NCI-H146 treated with DMSO at 0.1 percent for 48 hours (cell line): ENCODE results near the gene EFCAB8.
"Not testable (repeated sequence)": the region's sequence is repeated elsewhere in the genome, so short reads cannot be mapped to it uniquely, and the experiment has no call there.

Source experiments
- DNase-seq: peaks from one replicate; lab custom pipeline; 2025; ENCODE audit not compliant: unreplicated experiment; lab: John Stamatoyannopoulos, UW

Gene EFCAB8

GRCh38 chr20:32885185-32885584 lies 26.5 kb downstream of the EFCAB8 start:
- no peak for DNase-seq

- no peak for DNase-seq
Observed at GRCh38 chr20:32885952-32886351, 27.2 kb downstream of the EFCAB8 start.

GRCh38 chr20:32886652-32887051 lies 27.9 kb downstream of the EFCAB8 start:
- DNase-seq: no peak

- no peak for DNase-seq
Observed at GRCh38 chr20:32887492-32887891, 28.8 kb downstream of the EFCAB8 start.

GRCh38 chr20:32888636-32889035 lies 29.9 kb downstream of the EFCAB8 start:
- no peak for DNase-seq

- no peak for DNase-seq
Observed at GRCh38 chr20:32889281-32889680, 30.6 kb downstream of the EFCAB8 start.

- DNase-seq: no peak
Observed at GRCh38 chr20:32891491-32891890, 32.8 kb downstream of the EFCAB8 start.

GRCh38 chr20:32891926-32892660 lies 33.4 kb downstream of the EFCAB8 start:
- no peak for DNase-seq

- no peak for DNase-seq
Observed at GRCh38 chr20:32893263-32894025, 34.7 kb downstream of the EFCAB8 start.

GRCh38 chr20:32894026-32894483 lies 35.3 kb downstream of the EFCAB8 start:
- no peak for DNase-seq

GRCh38 chr20:32894711-32895355 lies 36.1 kb downstream of the EFCAB8 start:
- DNase-seq: no peak

- no peak for DNase-seq
Observed at GRCh38 chr20:32896521-32897280, 38.0 kb downstream of the EFCAB8 start.

- DNase-seq: no peak
Observed at GRCh38 chr20:32898729-32899128, 40.0 kb downstream of the EFCAB8 start.

GRCh38 chr20:32902456-32903420 lies 44.0 kb downstream of the EFCAB8 start:
- DNase-seq: peak; percentile 13

GRCh38 chr20:32903666-32904175 lies 45.0 kb downstream of the EFCAB8 start:
- no peak for DNase-seq

- DNase-seq: not testable (repeated sequence)
Observed at GRCh38 chr20:32904678-32905077, 46.0 kb downstream of the EFCAB8 start.

- DNase-seq: no peak
Observed at GRCh38 chr20:32906200-32906599, 47.5 kb downstream of the EFCAB8 start.

- no peak for DNase-seq
Observed at GRCh38 chr20:32906871-32907495, 48.3 kb downstream of the EFCAB8 start.

GRCh38 chr20:32907886-32908285 lies 49.2 kb downstream of the EFCAB8 start:
- DNase-seq: no peak
